T-helper 17 cell (primary cell): ENCODE data around the gene TMEM35B. TPM values are rescaled to one million over a fixed set of nuclear protein-coding genes. Genes with fewer than 3 reads are reported as not detected.

ENCODE experiments used
- ATAC-seq: fragments of 150-1000 bp; cut with Tn5 transposase; 2 replicates; pipeline ENCODE4 v1.10.0; 2021; ENCODE audit warnings: mild to moderate bottlenecking, moderate library complexity
- DNase-seq, 3 donors: peaks; one replicate each; pipeline versions ENCODE4 v3.0.0 to v3.0.0-alpha.2; 2020 to 2021
- H3K9me3 ChIP-seq: one replicate; pipeline ENCODE4 v1.7.0; 2013; ENCODE audit warnings: low read length, mild to moderate bottlenecking; ENCODE audit not compliant: control insufficient read depth, poor library complexity, severe bottlenecking
- H3K27ac Mint-ChIP-seq: one replicate; pipeline ENCODE4 v1.8.0; 2022; ENCODE audit warnings: mild to moderate bottlenecking, moderate library complexity, mixed read lengths
- H3K27me3 Mint-ChIP-seq: one replicate; pipeline ENCODE4 v1.8.0; 2022; ENCODE audit warnings: mixed read lengths
- H3K36me3 Mint-ChIP-seq: one replicate; pipeline ENCODE4 v1.8.0; 2022; ENCODE audit warnings: low read depth, mixed read lengths
- H3K4me1 Mint-ChIP-seq: one replicate; pipeline ENCODE4 v1.8.0; 2022; ENCODE audit warnings: mild to moderate bottlenecking, mixed read lengths
- H3K4me3 Mint-ChIP-seq: one replicate; pipeline ENCODE4 v1.8.0; 2022; ENCODE audit warnings: mild to moderate bottlenecking, moderate library complexity, mixed read lengths
- total RNA-seq, 4 donors: library from RNA in 2 of 4; stranded (reverse) in 2 of 4; gene quantifications; one replicate each; pipeline ENCODE4 v1.2.3 and lab custom pipeline; 2022 to 2026

The TMEM35B gene
- total RNA-seq, result 10 to 100 TPM; 10.6 to 14.4 TPM
- 0.15 to 0.70 reads per million in 2 donors for total RNA-seq (lab: John Stamatoyannopoulos, UW)

- peaks cover 18% of the 10 kb centered on the region for H3K4me1 Mint-ChIP-seq
- peak within 1 kb of the TSS; percentile 96 for H3K4me3 Mint-ChIP-seq
- DNase-seq, result peak; percentile 64 to 73 (median 65)
- peak within 1 kb of the TSS; percentile 92 for H3K27ac Mint-ChIP-seq
- H3K9me3 ChIP-seq, result no peaks in the 10 kb centered on the region
- H3K36me3 Mint-ChIP-seq, result no peaks in the 10 kb centered on the region
- no peaks in the 10 kb centered on the region for H3K27me3 Mint-ChIP-seq
- ATAC-seq, result peak; percentile 97
Observed at GRCh38 chr1:34984793-34985608, at the start of gene TMEM35B. Gene TMEM35B (minus strand): TSS chr1:34985347. CDS start chr1:34985305, 42 bp downstream.

- Mint-ChIP-seq H3K27ac (no peak overlapping the region), H3K4me1 (peaks cover 18% of the 10 kb centered on the region), H3K4me3 (no peak overlapping the region), H3K27me3 (no peaks in the 10 kb centered on the region), H3K36me3 (peaks cover 2% of the 10 kb centered on the region)
- H3K9me3 ChIP-seq, result peaks cover 2% of the 10 kb centered on the region
- ATAC-seq, result no peak
- DNase-seq, result no peak
Observed at GRCh38 chr1:35033346-35033745, 48.2 kb upstream of the TMEM35B start.

GRCh38 chr1:35032384-35032739 is 47.2 kb upstream of the TMEM35B start:
- DNase-seq (no peak), ATAC-seq (no peak)
- Mint-ChIP-seq H3K27me3 (no peaks in the 10 kb centered on the region), H3K36me3 (peaks cover 5% of the 10 kb centered on the region), H3K27ac (peak overlapping the region; percentile 95), H3K4me1 (peaks cover 22% of the 10 kb centered on the region), H3K4me3 (peak overlapping the region; percentile 96)
- peaks cover 2% of the 10 kb centered on the region for H3K9me3 ChIP-seq

- Mint-ChIP-seq H3K4me3 (peak overlapping the region; percentile 96), H3K27ac (peak overlapping the region; percentile 95), H3K36me3 (peaks cover 12% of the 10 kb centered on the region), H3K27me3 (no peaks in the 10 kb centered on the region), H3K4me1 (peaks cover 33% of the 10 kb centered on the region)
- ATAC-seq (peak; percentile 29), DNase-seq (no peak)
- H3K9me3 ChIP-seq, result peaks cover 2% of the 10 kb centered on the region
Observed at GRCh38 chr1:35030756-35031446, 45.8 kb upstream of the TMEM35B start.

GRCh38 chr1:35030338-35030737 is 45.2 kb upstream of the TMEM35B start:
- H3K27ac Mint-ChIP-seq, result peak overlapping the region; percentile 95
- H3K9me3 ChIP-seq, result peaks cover 2% of the 10 kb centered on the region
- H3K36me3 Mint-ChIP-seq, result peaks cover 12% of the 10 kb centered on the region
- no peak for ATAC-seq
- peaks cover 36% of the 10 kb centered on the region for H3K4me1 Mint-ChIP-seq
- H3K27me3 Mint-ChIP-seq, result no peaks in the 10 kb centered on the region
- DNase-seq, result no peak
- peak overlapping the region; percentile 96 for H3K4me3 Mint-ChIP-seq

DNA sequence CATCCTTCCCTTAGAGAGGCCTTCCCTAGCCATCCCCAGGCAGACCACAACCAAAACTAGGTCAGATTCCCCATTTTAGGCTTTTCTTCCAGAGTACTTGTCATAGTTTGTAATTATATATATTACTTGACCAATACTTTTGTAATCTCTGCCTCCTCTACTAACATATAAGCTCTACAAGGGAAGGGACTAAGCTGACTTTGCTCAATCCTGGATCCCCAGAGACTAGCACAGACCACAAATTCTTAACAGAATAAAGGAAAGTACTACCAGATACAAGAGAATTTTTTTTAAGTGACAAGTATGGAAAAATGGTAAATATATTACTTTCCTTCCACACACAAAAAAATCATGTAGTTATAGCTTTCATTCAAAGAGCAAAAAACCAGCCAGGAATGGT is 44.6 kb upstream of the TMEM35B start:
- no peaks in the 10 kb centered on the region for H3K27me3 Mint-ChIP-seq
- peaks cover 2% of the 10 kb centered on the region for H3K9me3 ChIP-seq
- H3K4me3 Mint-ChIP-seq, result peak overlapping the region; percentile 96
- ATAC-seq, result no peak
- H3K27ac Mint-ChIP-seq, result peak overlapping the region; percentile 95
- no peak for DNase-seq
- H3K36me3 Mint-ChIP-seq, result peaks cover 12% of the 10 kb centered on the region
- peaks cover 36% of the 10 kb centered on the region for H3K4me1 Mint-ChIP-seq

- no peak overlapping the region for H3K4me3 Mint-ChIP-seq
- H3K36me3 Mint-ChIP-seq, result peaks cover 2% of the 10 kb centered on the region
Observed at GRCh38 chr1:35016406-35016805, 31.3 kb upstream of the TMEM35B start.

GRCh38 chr1:35014486-35014885 is 29.3 kb upstream of the TMEM35B start:
- ATAC-seq (no peak), DNase-seq (no peak)
- Mint-ChIP-seq H3K27ac (no peak overlapping the region), H3K4me3 (no peak overlapping the region), H3K36me3 (peaks cover 4% of the 10 kb centered on the region), H3K4me1 (no peaks in the 10 kb centered on the region), H3K27me3 (no peaks in the 10 kb centered on the region)
- no peaks in the 10 kb centered on the region for H3K9me3 ChIP-seq

More at GRCh38 chr1:35016406-35016805, 31.3 kb upstream of the TMEM35B start:
- H3K27ac Mint-ChIP-seq, result no peak overlapping the region
- no peak for DNase-seq
- no peaks in the 10 kb centered on the region for H3K9me3 ChIP-seq
- no peak for ATAC-seq
- H3K4me1 Mint-ChIP-seq, result no peaks in the 10 kb centered on the region
- no peaks in the 10 kb centered on the region for H3K27me3 Mint-ChIP-seq

- Mint-ChIP-seq H3K27me3 (no peaks in the 10 kb centered on the region), H3K36me3 (peaks cover 2% of the 10 kb centered on the region), H3K27ac (no peak overlapping the region), H3K4me3 (no peak overlapping the region), H3K4me1 (no peaks in the 10 kb centered on the region)
- DNase-seq, result no peak
- no peaks in the 10 kb centered on the region for H3K9me3 ChIP-seq
- ATAC-seq, result no peak
Observed at GRCh38 chr1:35005711-35006110, 20.6 kb upstream of the TMEM35B start.

DNA sequence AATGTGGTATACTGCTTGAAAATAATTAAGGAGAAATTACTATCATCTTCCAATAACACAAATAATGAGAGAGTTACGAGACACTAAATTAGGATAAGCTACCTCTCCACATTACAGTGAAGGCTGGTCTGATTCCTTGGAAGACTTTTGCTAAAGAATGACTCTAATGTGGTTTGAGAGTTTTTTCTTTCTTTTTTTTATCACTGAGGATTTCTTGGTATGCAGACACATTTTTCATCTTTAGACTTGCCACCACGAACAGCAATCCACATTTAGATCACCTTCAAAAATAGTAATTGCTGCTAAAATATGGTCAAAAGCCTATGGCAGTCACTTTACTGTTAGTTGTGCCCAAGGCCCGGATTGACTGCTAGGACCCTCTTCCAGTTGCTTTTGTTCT is 16.6 kb upstream of the TMEM35B start:
- Mint-ChIP-seq H3K4me3 (no peak overlapping the region), H3K4me1 (peaks cover 3% of the 10 kb centered on the region), H3K27me3 (no peaks in the 10 kb centered on the region), H3K27ac (no peak overlapping the region), H3K36me3 (peaks cover 9% of the 10 kb centered on the region)
- ATAC-seq (no peak), DNase-seq (no peak)
- no peaks in the 10 kb centered on the region for H3K9me3 ChIP-seq

DNA sequence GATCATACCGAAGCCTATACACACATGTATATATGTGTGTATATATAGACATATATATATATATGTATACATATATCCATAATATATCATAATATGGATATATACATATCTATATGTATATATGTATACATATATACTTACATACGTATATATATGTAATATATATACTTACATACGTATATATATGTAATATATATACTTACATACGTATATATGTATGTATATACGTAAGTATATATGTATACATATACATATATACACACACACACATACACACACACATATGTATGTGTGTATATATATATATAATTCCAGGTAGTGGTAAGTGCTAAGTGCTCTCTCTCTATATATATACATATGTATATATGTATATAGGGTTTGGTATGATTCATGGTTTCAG is 9.7 kb upstream of the TMEM35B start:
- peaks cover 5% of the 10 kb centered on the region for H3K4me1 Mint-ChIP-seq
- DNase-seq (no peak), ATAC-seq (no peak)
- peaks cover 9% of the 10 kb centered on the region for H3K36me3 Mint-ChIP-seq
- H3K27ac Mint-ChIP-seq, result no peak overlapping the region
- no peaks in the 10 kb centered on the region for H3K9me3 ChIP-seq
- H3K4me3 Mint-ChIP-seq, result no peak overlapping the region
- H3K27me3 Mint-ChIP-seq, result no peaks in the 10 kb centered on the region

DNA sequence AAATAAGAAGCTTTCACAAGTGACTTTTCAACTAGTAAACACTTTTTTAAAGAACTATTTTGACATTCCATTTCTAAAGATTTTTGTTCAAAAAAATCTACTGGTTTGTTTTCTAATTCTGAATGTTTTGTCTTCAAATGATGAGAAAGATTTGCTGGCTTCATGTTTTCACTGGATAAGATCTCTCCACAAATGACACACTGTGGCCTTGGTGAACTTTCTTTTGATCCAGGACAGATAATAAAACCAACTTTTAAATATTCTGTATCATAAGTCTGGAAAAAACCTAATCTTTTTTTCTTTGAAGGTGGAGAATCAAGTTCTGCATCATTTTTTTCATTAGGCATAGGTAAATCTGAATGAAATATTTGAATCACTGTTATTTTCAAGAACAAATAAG is 3.4 kb upstream of the TMEM35B start:
- DNase-seq (no peak), ATAC-seq (no peak)
- Mint-ChIP-seq H3K36me3 (no peaks in the 10 kb centered on the region), H3K4me1 (peaks cover 15% of the 10 kb centered on the region), H3K27me3 (no peaks in the 10 kb centered on the region), H3K4me3 (no peak overlapping the region), H3K27ac (no peak overlapping the region)
- H3K9me3 ChIP-seq, result no peaks in the 10 kb centered on the region

DNA sequence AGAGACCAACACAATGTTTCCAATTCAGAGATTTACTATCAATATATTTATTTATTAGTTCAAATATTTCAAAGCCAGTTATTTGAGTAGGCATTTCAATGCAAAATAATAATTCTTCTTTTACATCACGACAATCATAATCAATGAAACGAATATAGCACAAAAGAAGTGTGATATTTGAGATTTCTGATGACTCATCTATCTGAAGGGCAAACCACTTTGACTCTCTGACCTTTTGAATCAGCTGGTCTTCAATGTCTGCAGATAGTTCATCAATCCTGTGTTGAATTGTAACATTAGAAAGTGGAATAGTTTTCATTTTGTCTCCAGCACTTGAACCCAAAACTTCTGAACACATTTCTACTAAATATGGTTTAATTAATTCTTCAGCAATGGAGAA is 3.0 kb upstream of the TMEM35B start:
- Mint-ChIP-seq H3K27me3 (no peaks in the 10 kb centered on the region), H3K4me1 (peaks cover 16% of the 10 kb centered on the region), H3K27ac (no peak overlapping the region), H3K4me3 (no peak overlapping the region), H3K36me3 (no peaks in the 10 kb centered on the region)
- ATAC-seq, result no peak
- no peaks in the 10 kb centered on the region for H3K9me3 ChIP-seq
- DNase-seq, result no peak
